Neural progenitor cell (in vitro differentiated cells): ENCODE data around the gene TTC21A. TPM values are rescaled to one million over a fixed set of nuclear protein-coding genes. Genes with fewer than 3 reads are reported as not detected.

Source experiments
- DNase-seq: peaks from one replicate; pipeline ENCODE4 v3.0.0-alpha.2; 2016; ENCODE audit warnings: low spot score
- H2AFZ ChIP-seq: fragments of 200-600 bp; sonication (generic); replicated peaks from 2 replicates; pipeline ENCODE4 v1.6.1; 2016; ENCODE audit warnings: antibody characterized with exemption
- H3F3A ChIP-seq: fragments of 200-600 bp; sonication (generic); 2 replicates; pipeline ENCODE4 v1.6.1; 2016; ENCODE audit warnings: antibody characterized with exemption, low read depth
- H3K27ac ChIP-seq: fragments of 200-600 bp; sonication (generic); 2 replicates; pipeline ENCODE4 v1.5.1; 2016; ENCODE audit warnings: mild to moderate bottlenecking
- H3K27me3 ChIP-seq: fragments of 200-600 bp; sonication (generic); 2 replicates; pipeline ENCODE4 v1.6.1; 2016; ENCODE audit warnings: mild to moderate bottlenecking, moderate library complexity
- H3K36me3 ChIP-seq: fragments of 200-600 bp; sonication (generic); 2 replicates; pipeline ENCODE4 v1.5.1; 2016
- H3K4me1 ChIP-seq: fragments of 200-600 bp; sonication (generic); 2 replicates; pipeline ENCODE4 v1.6.1; 2016; ENCODE audit warnings: mixed run types
- H3K4me2 ChIP-seq: fragments of 200-600 bp; sonication (generic); 2 replicates; pipeline ENCODE4 v1.6.1; 2016
- H3K4me3 ChIP-seq: fragments of 200-600 bp; sonication (generic); 2 replicates; pipeline ENCODE4 v1.5.1; 2016
- H3K79me2 ChIP-seq: fragments of 200-600 bp; sonication (generic); 2 replicates; pipeline ENCODE4 v1.6.1; 2016; ENCODE audit warnings: low read depth
- H3K9ac ChIP-seq: fragments of 200-600 bp; sonication (generic); 2 replicates; pipeline ENCODE4 v1.6.1; 2016
- H3K9me3 ChIP-seq: fragments of 200-600 bp; sonication (generic); 2 replicates; pipeline ENCODE4 v1.5.1; 2016; ENCODE audit warnings: low read depth
- H4K20me1 ChIP-seq: fragments of 200-600 bp; sonication (generic); 2 replicates; pipeline ENCODE4 v1.6.1; 2016; ENCODE audit warnings: low read depth
- H3K27ac Mint-ChIP-seq: 3 replicates; pipeline ENCODE4 v1.8.0; 2021; ENCODE audit warnings: mixed read lengths
- H3K27me3 Mint-ChIP-seq: 2 replicates; pipeline ENCODE4 v1.8.0; 2022; ENCODE audit warnings: low read depth, mild to moderate bottlenecking, inconsistent platforms, moderate library complexity, mixed read lengths; ENCODE audit not compliant: insufficient read depth
- H3K36me3 Mint-ChIP-seq: 3 replicates; pipeline ENCODE4 v1.8.0; 2021; ENCODE audit warnings: mixed read lengths
- H3K4me1 Mint-ChIP-seq: 3 replicates; pipeline ENCODE4 v1.8.0; 2021; ENCODE audit warnings: mixed read lengths
- H3K4me3 Mint-ChIP-seq: 3 replicates; pipeline ENCODE4 v1.8.0; 2021; ENCODE audit warnings: mild to moderate bottlenecking, moderate library complexity, mixed read lengths
- H3K9me3 Mint-ChIP-seq: 3 replicates; pipeline ENCODE4 v1.8.0; 2020; ENCODE audit warnings: mixed read lengths
- EZH2 ChIP-seq: fragments of 200-600 bp; sonication (generic); IDR thresholded peaks from 2 replicates; pipeline ENCODE4 v1.6.1; 2017; ENCODE audit warnings: antibody characterized with exemption, mild to moderate bottlenecking, moderate library complexity
- EZH2phosphoT487 ChIP-seq: fragments of 200-600 bp; sonication (generic); IDR thresholded peaks from 2 replicates; pipeline ENCODE4 v1.6.1; 2017; ENCODE audit warnings: antibody characterized with exemption
- total RNA-seq: library from RNA; depleted of rRNA; stranded (reverse); fragments of >200 nt; gene quantifications from 2 replicates; pipeline ENCODE4 v1.2.3, GENCODE V29; 2015; ENCODE audit warnings: low replicate concordance
- TF ChIP-seq, protein P1 (sequence below): fragments of 200-600 bp; sonication (generic); IDR thresholded peaks from 2 replicates; pipeline ENCODE4 v1.5.1; 2017; ENCODE audit warnings: antibody characterized with exemption, mild to moderate bottlenecking

The TTC21A gene
- total RNA-seq, 1 donor from 2014 or later, result 1.2 TPM

GRCh38 chr3:39166932-39167532, 59.6 kb downstream of the TTC21A start:
- Histone ChIP-seq H3K9ac (no peak overlapping the region), H4K20me1 (no peaks in the 10 kb centered on the region), H3F3A (no peaks in the 10 kb centered on the region), H3K27ac (no peak overlapping the region), H3K36me3 (no peaks in the 10 kb centered on the region), H3K79me2 (no peaks in the 10 kb centered on the region), H3K4me3 (no peak overlapping the region), H3K4me1 (peaks cover 4% of the 10 kb centered on the region), H3K9me3 (no peaks in the 10 kb centered on the region), H2AFZ (no peak overlapping the region), H3K4me2 (no peak overlapping the region), H3K27me3 (no peaks in the 10 kb centered on the region)
- H3K36me3 Mint-ChIP-seq, result no peaks in the 10 kb centered on the region
- TF ChIP-seq, protein P1, sequence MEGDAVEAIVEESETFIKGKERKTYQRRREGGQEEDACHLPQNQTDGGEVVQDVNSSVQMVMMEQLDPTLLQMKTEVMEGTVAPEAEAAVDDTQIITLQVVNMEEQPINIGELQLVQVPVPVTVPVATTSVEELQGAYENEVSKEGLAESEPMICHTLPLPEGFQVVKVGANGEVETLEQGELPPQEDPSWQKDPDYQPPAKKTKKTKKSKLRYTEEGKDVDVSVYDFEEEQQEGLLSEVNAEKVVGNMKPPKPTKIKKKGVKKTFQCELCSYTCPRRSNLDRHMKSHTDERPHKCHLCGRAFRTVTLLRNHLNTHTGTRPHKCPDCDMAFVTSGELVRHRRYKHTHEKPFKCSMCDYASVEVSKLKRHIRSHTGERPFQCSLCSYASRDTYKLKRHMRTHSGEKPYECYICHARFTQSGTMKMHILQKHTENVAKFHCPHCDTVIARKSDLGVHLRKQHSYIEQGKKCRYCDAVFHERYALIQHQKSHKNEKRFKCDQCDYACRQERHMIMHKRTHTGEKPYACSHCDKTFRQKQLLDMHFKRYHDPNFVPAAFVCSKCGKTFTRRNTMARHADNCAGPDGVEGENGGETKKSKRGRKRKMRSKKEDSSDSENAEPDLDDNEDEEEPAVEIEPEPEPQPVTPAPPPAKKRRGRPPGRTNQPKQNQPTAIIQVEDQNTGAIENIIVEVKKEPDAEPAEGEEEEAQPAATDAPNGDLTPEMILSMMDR, result no peak
- TF ChIP-seq EZH2 (no peak), EZH2phosphoT487 (no peak)
- no peak for DNase-seq
- H3K9me3 Mint-ChIP-seq, result peaks cover 2% of the 10 kb centered on the region
- no peak overlapping the region for H3K27ac Mint-ChIP-seq
- no peak overlapping the region for H3K4me3 Mint-ChIP-seq
- peaks cover 16% of the 10 kb centered on the region for H3K4me1 Mint-ChIP-seq
- no peaks in the 10 kb centered on the region for H3K27me3 Mint-ChIP-seq

GRCh38 chr3:39168156-39168780, 60.8 kb downstream of the TTC21A start:
- DNase-seq, result no peak
- Histone ChIP-seq H3F3A (no peaks in the 10 kb centered on the region), H3K4me3 (no peak overlapping the region), H3K4me1 (peaks cover 4% of the 10 kb centered on the region), H3K27ac (no peak overlapping the region), H3K36me3 (no peaks in the 10 kb centered on the region), H3K9me3 (no peaks in the 10 kb centered on the region), H3K9ac (no peak overlapping the region), H4K20me1 (no peaks in the 10 kb centered on the region), H2AFZ (no peak overlapping the region), H3K27me3 (no peaks in the 10 kb centered on the region), H3K79me2 (no peaks in the 10 kb centered on the region), H3K4me2 (no peak overlapping the region)
- peaks cover 4% of the 10 kb centered on the region for H3K27me3 Mint-ChIP-seq
- H3K4me3 Mint-ChIP-seq, result no peak overlapping the region
- H3K27ac Mint-ChIP-seq, result no peak overlapping the region
- H3K9me3 Mint-ChIP-seq, result peaks cover 4% of the 10 kb centered on the region
- no peaks in the 10 kb centered on the region for H3K36me3 Mint-ChIP-seq
- H3K4me1 Mint-ChIP-seq, result peaks cover 16% of the 10 kb centered on the region
- TF ChIP-seq EZH2phosphoT487 (no peak), EZH2 (no peak)
- TF ChIP-seq, protein P1, result no peak

DNA sequence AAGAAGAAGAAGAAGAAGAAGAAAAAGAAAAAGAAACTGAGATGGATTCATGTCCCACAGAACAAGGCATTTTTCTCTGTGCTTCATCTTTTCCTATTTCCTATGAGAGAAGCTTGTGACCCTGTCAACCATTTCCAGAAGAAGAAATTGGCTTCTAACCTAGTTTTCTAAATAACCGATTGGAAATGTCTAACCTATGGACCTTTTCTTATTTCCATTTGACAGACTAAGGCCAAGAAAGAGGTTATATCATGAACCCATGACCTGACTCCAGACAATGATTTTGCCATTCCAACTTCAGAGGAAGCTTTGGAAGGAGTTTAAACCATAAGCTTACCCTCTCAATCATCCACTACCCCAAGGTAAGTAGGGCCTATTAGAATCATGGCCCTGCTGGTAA, 62.2 kb downstream of the TTC21A start:
- no peaks in the 10 kb centered on the region for H3K36me3 ChIP-seq
- no peaks in the 10 kb centered on the region for H3F3A ChIP-seq
- DNase-seq, result no peak
- H3K36me3 Mint-ChIP-seq, result no peaks in the 10 kb centered on the region
- no peak overlapping the region for H3K9ac ChIP-seq
- no peaks in the 10 kb centered on the region for H3K27me3 ChIP-seq
- no peaks in the 10 kb centered on the region for H3K9me3 ChIP-seq
- H2AFZ ChIP-seq, result no peak overlapping the region
- no peak overlapping the region for H3K4me2 ChIP-seq
- peaks cover 4% of the 10 kb centered on the region for H3K27me3 Mint-ChIP-seq
- H3K4me1 ChIP-seq, result peaks cover 4% of the 10 kb centered on the region
- no peak overlapping the region for H3K4me3 Mint-ChIP-seq
- H3K79me2 ChIP-seq, result no peaks in the 10 kb centered on the region
- TF ChIP-seq, protein P1, result no peak
- TF ChIP-seq EZH2, result no peak
- TF ChIP-seq EZH2phosphoT487, result no peak
- no peaks in the 10 kb centered on the region for H4K20me1 ChIP-seq
- no peak overlapping the region for H3K27ac ChIP-seq
- no peak overlapping the region for H3K4me3 ChIP-seq
- H3K27ac Mint-ChIP-seq, result peak overlapping the region; percentile 76
- peaks cover 17% of the 10 kb centered on the region for H3K4me1 Mint-ChIP-seq
- H3K9me3 Mint-ChIP-seq, result peaks cover 3% of the 10 kb centered on the region
